ENCODE results near the gene ESRRA. TPM values are rescaled to one million over a fixed set of nuclear protein-coding genes. Genes with fewer than 3 reads are reported as not detected.
A peak's percentile ranks its signal among the peaks of the same experiment; 100 is the strongest.

ESRRA gene
- total and polyA plus RNA-seq, 10 of the 15 experiments (the other 5 are each of a cell fraction or from before 2014, with no cell fraction given), result 0.32 to 48.9 (median 12.6) TPM

DNA sequence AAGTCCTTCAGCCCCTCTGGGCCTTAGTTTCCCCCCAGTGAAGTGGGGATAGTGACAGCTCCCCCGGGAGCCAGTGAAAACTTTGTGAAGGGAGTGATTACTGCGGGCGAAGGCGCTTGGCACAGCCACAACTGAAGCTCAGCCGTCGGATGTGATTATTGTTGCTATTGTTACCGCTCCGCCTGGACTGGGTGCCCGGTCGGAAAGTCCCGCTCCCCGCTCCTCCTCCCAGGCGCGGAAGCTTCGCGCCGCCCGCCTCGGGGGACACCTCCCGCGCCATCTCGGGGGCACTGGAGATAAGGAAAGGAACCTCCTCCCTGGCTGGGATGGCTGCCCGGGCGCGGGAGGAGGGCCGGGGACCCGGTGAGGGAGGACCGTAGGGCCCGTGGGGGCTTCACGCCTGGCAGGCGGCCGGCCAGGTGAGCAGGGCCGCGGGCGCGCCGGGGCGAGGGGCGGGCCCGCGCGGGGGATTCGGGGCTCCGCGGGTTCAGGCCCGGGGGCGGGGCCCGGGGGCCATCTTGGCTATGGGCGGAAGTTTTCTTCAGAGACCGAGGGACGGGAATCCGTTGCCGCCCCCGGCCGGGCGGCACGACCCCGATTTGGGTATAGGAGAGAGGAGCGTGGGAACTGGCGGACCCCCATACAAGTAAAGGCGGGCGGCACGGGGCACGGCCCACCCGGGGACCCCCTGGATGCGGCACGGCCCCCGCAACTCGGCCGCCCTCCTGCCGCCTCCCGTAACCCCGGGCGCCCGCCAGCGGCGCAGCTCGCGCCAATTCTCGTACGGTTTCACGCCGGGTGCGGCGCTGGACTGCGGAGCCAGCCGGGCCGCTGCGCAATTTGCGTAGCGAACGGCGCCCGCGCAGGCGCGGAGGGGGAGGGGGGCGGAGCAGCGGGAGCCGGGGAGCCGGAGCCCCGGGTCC, 20.1 kb upstream of the ESRRA start, which contains the start of gene GPR137 (continued):
- no peak for TF ChIP-seq SUPT20H (IDR thresholded peaks at IDR 0.05; ENCODE audit: borderline replicate concordance, control insufficient read depth, low read depth, low read length)
- TF ChIP-seq LARP7 (IDR thresholded peaks at IDR 0.05), result peak; percentile 76
- TF ChIP-seq BCL11A (IDR thresholded peaks at IDR 0.05; ENCODE audit: low read depth, low read length), result no peak
- TF ChIP-seq ZNF622 (IDR thresholded peaks at IDR 0.05), result no peak
- TF ChIP-seq RB1 (IDR thresholded peaks at IDR 0.05; ENCODE audit: borderline replicate concordance), result peak; percentile 75; the same call in 1 of the 2 replicates
- 0 out of 2 replicates have a peak, but pooled peaks have one; percentile 65 for TF ChIP-seq BACH1 (IDR thresholded peaks at IDR 0.05; ENCODE audit: borderline replicate concordance)
- TF ChIP-seq TCF7 (IDR thresholded peaks at IDR 0.05; ENCODE audit: borderline replicate concordance), result no peak
- TF ChIP-seq, protein P1, sequence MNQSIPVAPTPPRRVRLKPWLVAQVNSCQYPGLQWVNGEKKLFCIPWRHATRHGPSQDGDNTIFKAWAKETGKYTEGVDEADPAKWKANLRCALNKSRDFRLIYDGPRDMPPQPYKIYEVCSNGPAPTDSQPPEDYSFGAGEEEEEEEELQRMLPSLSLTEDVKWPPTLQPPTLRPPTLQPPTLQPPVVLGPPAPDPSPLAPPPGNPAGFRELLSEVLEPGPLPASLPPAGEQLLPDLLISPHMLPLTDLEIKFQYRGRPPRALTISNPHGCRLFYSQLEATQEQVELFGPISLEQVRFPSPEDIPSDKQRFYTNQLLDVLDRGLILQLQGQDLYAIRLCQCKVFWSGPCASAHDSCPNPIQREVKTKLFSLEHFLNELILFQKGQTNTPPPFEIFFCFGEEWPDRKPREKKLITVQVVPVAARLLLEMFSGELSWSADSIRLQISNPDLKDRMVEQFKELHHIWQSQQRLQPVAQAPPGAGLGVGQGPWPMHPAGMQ (IDR thresholded peaks at IDR 0.05; ENCODE audit: borderline replicate concordance), result no peak
- TF ChIP-seq ATF7 (IDR thresholded peaks at IDR 0.05; ENCODE audit: low read depth), result 0 out of 2 replicates have a peak, but pooled peaks have one; percentile 2
- TF ChIP-seq EZH2 (IDR thresholded peaks at IDR 0.05; ENCODE audit: borderline replicate concordance, control insufficient read depth, low read depth, low read length), result no peak
- no peak for TF ChIP-seq YBX1 (IDR thresholded peaks at IDR 0.05)
- TF ChIP-seq NR2C1 (IDR thresholded peaks at IDR 0.05), result peak; percentile 91
- TF ChIP-seq ZBTB11 (CRISPR knock-in tag; IDR thresholded peaks at IDR 0.05), result no peak
- no peak for TF ChIP-seq RCOR1 (conservative IDR thresholded peaks at IDR 0.05; ENCODE audit: low read depth, low read length)
